Hypothalamus (tissue), 51 donors: ENCODE measurements around the gene SLC22A14.

ENCODE experiments used
- DNase-seq, 51 donors: peaks; one replicate each; lab custom pipeline; 2025; lab: John Stamatoyannopoulos, UW

SLC22A14 gene

DNA sequence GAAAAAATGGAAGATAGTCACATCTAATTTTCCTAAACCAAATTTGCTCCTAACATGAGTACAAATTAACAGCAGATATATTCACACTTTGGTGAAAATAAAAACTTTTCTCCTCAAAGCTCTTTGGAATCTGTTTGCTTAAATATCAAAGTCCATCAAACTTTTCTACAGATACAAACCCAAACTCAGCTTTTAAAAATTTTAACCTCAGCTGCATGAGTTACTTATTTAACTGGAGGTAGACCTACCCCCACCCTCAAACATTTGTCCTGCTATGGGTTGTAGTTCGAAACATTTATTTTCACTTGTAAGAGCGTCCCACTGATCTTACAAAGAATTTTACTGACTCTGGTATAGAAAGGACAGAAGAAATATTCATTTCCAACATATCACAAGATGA lies 55.6 kb downstream of the SLC22A14 start:
- no peak for DNase-seq

DNA sequence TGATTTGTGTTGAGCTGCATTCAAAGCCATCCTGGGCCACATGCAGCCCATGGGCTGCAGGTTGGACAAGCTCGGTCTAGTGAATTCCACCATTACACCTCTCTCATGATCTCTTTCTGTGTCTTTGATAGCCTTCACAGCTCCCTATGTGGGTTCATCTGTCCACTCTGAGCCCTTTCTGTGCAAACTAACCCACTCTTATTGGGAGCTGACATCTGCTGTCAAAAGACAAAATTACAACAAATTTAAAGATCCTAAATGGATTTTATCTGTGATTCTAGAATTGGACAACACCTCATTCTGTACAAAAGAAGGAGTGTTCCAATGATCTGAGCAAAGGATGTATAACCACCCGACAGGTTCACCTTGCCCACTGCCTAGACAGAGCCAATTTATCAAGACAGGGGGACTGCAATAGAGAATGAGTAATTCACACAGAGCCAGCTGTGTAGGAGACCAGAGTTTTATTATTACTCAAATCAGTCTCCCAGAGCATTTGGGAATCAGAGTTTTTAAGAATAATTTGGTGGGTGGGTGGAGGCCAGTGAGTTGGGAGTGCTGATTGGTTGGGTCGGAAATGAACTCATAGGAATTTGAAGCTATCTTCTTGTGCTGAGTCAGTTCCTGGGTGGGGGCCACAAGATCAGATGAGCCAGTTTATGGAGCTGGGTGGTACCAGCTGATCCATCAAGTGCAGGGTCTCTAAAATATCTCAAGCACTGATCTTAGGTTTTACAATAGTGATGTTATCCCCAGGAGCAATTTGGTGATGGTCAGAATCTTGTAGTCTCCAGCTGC lies 61.9 kb downstream of the SLC22A14 start:
- no peak for DNase-seq

DNA sequence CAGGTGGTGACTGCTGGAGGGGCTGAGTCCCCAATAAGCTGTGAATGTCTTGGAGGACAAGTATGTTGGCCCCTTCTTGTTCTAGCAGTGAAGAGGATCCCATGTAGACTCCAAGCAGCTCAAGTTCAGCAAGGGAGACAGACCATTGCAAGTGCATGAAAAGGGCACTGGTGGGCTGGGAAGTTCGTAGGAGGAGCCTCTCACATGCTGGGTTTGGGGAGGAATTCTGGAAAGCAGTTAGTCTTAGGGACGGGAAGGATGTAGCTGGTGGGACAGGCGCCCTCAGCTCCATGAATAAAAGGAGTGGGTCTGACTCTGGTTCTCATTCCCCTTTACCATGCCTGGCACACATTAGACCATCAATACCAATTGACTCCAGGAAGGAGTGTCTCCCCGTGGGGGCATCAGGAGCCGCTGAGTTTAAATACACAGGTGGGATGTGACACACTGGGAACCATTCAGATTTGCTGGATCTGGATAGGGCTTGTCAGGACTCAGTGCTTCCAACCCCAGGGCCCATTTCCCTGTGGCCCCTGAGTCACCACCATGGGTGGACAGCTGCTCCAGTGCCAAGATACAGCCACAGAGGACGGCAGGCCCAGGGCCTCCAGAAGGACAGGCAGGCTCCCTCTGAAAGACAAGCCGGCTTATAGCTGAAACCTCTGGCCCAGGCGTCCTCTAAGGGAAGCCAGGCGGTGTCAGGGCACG lies 63.9 kb downstream of the SLC22A14 start:
- DNase-seq, result peak in 2 of 51 donors; percentile 6 to 50

DNA sequence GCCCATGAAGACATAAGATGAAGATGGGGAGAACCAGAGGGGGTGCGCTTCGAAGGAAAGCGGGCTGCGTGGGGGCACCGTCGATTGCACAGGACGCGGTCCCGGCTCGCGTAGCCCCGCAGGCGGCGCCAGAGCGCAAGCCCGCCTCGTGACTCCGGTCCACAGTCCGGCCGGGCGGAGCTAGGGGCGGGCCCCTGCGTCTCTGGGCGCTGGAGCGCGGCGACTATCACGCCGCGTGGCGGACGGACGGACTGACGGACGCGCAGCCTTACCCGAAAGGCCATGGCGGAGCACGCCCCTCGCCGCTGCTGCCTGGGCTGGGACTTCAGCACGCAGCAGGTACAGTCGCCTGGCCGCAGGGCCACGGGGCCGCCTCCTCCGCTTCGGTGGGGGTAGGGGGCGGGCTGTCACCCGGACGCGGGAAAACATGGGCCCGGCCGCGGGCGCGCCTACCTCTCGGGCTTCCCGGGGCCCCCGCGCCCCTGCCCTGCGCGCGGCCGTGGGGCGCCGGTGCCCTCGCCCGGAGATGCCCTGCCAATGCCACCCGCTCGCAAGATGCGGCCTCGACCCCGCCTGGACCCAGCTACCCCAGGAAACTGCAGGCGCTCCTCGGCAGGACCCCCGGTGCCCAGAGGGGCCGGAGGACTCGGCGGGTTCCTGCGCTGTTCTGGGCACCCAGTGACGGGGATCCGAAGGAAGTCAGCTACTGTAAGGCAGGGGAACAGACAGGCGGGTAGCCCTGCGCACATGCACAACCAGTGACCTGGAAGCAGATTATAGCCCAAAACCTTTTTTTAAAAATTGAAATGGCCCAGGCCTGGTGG lies 64.7 kb downstream of the SLC22A14 start, which contains the start of gene XYLB:
XYLB (plus strand) TSS at position 199 of the 824 bp plus-strand sequence; CDS start at position 283, 84 bp downstream.
- DNase-seq, result peak; percentile 20 to 88 (median 61)

DNA sequence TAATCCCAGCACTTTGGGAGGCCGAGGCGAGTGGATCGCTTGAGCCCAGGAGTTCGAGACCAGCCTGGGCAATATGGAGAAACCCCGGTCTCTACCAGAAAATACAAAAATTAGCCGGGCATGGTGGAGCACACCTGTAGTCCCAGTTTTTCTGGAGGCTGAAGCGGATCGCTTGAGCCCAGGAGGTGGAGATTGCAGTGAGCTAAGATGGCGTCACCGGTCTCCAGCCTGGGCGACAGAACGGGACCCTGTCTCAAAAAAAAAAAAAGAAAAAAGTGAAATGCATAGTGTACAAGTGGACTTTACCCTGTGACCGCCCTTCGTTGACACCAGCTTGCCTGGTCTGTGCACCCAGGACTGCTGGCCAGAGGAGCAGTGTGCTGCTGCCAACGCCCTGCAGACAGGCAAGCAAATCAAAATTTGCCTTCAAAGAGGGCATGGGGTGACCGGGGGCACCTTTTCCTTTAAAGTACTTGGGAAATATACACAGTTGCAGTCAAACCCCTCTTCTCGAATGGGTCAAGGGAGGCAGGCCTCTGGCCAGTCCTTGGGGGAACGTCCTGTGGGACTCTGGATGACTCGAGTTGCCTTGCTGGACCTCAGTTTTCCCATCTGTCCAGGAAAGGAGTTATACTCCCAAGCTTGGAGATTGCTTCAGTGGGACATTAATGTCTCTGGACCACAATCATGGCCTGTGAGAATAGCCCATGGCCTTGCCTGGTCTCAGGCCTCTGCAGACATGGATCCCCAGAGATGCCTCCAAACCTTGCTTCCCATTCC lies 65.5 kb downstream of the SLC22A14 start:
- DNase-seq, result no peak

DNA sequence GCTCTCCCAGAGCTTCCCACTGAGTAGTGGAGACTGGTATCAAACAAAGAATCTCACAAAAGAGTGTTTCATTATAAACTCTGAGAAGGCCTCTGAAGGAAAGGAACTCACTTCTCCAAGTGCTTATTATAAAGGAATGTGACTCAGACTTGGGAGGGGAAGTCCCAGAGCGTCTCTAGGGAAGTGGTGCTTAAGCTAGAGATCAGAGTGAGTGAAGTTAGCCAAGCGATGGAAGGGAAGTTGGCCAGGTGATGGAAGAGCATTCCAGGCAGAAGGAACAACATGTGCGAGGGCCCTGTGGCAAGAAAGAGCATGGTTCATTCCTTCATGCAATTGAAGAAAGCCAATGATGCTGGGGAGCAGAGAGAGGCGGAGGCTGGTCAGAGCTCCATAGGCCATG lies 66.8 kb downstream of the SLC22A14 start:
- DNase-seq, result no peak

DNA sequence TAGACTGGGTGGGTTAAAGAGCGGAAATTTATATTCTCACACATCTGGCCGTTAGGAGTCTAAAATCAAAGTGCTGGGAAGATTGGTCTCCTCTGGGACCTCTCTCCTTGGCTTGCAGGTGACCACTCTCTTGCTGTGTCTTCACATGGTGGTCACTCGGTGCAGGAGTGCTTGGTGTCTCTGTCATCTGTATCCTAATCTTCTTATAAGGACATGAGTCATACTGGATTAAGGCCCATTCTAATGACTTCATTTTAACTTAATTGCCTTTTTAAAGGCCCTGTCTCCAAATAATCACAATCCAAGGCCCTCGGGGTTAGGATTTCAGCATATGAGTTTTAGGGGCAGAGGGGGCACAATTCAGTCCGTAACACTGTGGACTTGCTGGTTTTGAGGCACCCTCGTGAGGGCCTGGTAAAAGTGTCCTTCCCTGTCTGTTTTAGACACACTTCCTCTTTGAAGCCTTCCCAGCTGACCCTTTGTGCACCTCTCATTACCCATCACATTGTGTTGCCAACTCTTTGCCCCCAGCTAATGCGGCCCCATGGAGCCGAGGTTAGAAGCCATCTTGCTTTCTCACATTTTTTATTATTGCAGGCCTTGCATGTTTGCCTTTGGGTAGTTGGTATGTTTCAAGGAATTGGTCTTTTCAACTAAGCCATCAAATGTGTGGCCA lies 67.7 kb downstream of the SLC22A14 start:
- DNase-seq, result no peak

DNA sequence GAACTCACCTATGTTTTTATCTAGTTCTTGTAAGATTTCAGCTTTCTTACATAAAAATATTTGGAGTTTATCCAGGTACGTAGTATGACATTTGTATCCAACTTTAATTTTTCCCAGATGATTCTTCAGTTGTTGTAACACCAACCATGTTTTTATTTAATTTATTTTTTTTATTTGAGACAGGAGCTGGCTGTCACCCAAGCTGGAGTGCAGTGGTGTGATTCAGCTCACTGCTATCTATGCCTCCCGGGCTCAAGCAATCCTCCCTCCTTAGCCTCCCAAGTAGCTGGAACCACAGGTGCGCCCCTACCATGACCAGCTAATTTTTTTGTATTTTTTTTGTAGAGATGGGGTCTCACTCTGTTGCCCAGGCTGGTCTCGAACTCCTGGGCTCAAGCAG lies 71.1 kb downstream of the SLC22A14 start:
- DNase-seq, result no peak

DNA sequence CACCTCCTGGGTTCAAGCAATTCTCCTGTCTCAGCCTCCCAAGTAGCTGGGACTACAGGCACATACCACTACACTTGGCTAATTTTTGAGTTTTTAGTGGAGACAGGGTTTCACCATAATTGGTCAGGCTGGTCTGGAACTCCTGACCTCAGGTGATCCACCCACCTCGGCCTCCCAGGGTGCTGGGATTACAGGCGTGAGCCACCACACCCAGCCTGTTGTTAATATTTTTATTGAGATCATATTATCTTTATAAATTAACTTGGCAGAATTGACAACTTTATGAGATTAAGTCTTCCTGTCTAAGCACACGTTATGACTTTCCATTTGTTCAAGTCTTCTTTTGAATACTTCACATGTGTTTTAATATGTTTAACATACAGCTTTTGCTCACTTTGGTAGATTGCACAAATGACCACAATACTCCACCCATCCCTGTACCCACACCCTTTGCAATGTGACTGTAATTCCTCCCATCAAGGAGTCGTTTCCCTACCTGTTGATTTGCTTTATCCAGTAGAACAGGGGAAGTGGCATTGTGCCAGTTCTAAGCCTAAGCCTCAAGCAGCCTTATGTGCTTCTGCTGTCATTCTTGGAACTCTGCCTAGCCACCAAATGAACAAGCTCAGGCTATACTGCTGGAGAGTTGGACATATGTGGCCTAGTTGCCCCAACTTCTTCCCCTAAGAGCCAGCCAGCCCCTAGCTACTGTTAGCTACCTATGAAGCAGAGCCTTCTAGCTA lies 72.7 kb downstream of the SLC22A14 start:
- no peak for DNase-seq

DNA sequence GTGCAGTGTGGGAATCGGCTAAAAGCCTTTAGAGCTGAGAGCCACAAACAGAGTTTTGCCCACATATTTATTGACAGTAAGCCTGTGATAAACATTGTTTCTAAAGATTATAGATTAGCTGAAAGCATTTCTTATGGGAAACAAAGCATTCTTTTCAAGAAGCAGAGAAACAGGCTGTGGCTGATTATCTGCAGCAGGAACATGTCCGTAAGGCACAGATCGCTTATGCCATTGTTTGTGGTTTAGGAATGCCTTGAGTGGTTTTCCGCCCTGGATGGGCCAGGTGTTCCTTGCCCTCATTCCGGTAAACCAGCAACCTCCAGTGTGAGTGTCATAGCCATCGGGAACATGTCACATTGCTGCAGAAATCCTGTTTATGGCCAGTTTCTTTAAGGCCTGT lies 76.9 kb downstream of the SLC22A14 start:
- DNase-seq, result no peak

DNA sequence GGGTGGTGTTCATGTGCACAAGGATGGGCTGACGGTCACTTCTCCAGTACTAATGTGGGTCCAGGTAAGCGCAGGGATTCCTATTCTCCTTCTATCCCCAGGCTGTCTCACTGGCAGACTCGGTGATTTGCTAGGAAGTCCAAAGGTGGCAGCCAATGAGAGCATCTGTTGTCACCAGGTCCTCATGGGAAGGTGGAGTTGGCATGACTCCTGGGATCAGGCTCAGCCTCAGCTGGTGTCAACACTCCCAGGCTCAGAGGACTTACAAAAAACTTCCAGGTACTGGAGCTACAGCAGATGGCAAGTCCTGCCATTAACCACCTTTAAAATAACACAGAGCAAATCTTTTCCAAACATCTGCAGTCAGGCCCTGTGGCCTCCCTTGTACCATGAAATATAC lies 78.3 kb downstream of the SLC22A14 start:
- no peak for DNase-seq

DNA sequence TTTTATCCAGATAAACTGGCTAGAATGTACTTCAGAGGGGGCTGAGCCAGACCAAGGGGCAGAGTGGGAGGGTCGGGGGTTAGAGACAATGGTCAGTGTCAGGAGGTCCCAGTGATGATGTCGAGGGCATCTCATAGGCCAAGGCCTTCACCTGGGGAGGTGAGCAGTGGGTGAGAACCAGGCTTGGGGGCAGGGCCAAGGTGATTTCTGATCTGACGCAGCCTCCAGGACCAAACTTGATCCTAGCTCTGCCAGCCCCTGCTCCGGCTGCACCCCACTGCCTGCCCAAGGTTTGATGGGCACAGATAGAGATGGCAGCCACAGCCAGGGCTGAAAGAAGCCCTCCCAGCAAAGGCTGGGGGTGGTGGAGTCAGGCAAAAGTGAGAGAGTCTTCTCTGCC lies 79.4 kb downstream of the SLC22A14 start:
- DNase-seq, result no peak

DNA sequence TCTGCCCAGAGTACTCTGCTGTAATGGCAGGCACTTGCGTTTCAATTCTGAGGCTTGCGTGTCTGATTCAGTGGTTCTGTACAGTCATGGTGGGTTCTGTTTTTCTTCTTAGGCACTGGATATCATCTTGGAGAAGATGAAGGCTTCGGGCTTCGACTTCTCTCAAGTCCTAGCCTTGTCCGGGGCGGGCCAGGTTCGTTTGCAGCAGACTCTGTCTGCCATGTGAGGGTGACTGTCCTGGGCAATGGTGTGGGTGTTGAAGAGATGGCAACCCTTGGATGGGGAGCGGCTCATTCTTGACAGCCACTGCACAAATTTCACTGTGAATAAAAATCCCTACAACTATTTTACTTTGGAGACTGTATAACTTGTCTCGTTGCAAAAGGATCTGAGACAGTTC lies 80.7 kb downstream of the SLC22A14 start:
- no peak for DNase-seq

DNA sequence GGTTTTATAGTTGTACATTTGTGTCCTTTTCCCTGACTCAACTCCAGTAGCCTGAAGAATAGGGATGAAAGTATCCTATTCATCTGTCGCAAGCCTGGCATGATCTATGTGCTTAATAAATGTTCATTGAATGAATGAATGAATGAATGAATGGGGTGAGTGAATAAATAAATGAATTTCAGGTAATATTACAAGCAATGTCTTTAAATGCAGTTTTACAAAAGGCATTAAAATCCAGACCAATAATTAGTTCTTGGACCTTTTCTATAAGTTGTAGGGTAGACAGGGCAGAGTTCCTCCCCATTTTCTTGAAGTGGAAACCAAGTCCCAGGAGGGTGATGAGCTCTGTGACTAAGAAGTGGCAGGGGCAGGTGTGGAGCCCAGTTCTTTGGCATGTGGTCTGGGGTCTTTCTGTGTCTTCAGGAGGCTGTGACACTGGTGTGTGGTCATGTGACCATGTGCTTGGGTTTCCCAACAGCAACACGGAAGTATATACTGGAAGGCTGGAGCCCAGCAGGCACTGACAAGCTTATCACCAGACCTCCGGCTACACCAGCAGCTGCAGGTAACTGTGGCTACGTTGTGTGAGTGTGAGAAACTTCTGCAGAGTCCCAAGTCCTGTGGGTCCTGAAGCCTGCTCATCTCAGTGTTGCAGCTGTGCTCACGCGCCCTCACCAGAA lies 82.8 kb downstream of the SLC22A14 start:
- DNase-seq, result no peak

DNA sequence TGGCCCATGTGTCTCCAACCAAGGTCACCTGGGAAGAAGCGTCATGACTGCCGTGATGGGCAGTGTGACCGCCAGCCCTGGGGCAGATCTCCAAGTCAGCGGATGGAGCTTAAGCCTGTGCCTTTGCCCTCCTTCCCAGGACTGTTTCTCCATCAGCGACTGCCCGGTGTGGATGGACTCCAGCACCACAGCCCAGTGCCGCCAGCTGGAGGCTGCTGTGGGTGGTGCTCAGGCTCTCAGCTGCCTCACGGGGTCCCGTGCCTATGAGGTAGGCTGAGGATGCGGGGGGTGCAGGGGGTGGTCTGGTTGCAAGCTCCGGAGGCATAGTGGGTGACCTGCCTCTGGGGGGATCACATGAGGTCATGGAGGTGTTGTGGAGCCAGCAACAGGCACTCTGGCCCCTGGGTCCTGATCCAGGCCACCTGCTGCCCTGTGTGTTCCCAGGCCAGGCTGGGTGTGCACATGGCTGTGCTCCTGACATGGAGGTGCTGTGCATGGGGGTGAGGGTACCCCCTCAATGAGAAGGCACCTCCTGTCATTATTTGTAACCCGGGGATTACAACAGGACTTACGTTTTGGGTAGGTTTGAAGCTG lies 83.5 kb downstream of the SLC22A14 start:
- DNase-seq, result no peak

DNA sequence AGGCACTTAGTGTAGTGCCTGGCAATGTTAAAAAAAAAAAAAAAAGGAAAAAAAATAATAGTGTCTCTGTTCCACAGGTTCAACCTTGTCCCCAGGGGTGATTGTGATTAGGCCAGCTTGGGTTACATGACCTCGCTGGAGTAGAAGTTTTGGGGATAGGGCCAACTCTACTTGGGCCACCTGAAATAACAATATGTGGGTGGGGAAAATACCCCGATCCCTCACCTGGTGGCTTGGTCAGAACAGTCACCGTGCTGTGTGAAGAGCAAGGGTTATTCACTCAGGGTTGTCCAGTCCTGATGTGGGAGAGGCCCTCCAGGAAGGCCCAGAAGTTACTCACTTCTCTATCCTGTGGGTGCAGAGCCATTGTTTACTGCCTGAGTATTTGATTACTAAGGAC lies 84.0 kb downstream of the SLC22A14 start:
- DNase-seq, result no peak

DNA sequence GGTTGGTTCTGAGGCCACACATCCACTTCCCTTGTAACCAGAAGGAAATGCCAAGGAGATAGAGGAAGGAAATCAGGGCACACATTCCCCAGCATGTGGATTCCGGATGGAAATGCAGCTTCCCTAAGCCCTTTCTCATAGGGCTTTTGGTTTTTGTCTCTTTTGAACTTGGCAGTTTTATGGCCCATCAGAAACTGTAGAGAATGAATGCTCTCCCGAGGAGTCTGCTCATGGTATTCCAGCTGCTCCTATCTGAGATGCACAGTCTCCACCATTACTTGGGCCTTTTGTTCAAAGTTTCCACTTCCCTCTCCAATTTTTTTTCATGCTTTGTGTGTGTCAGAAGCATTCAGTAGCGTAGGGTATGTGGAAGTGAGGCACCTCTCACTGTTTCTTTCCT lies 85.7 kb downstream of the SLC22A14 start:
- no peak for DNase-seq
